GM12873 (cell line): ENCODE data around the gene TCF7L2.

ENCODE experiments used
- TF ChIP-seq, protein P1 (sequence below): IDR thresholded peaks from 2 replicates; pipeline ENCODE4 v1.5.1; 2012; ENCODE audit warnings: low read depth, mild to moderate bottlenecking, moderate library complexity, low read length, control low read depth; ENCODE audit not compliant: insufficient read depth; ENCODE audit errors: missing control alignments

Gene TCF7L2

GRCh38 chr10:113118882-113119281, 168.8 kb downstream of the TCF7L2 start:
- TF ChIP-seq, protein P1, sequence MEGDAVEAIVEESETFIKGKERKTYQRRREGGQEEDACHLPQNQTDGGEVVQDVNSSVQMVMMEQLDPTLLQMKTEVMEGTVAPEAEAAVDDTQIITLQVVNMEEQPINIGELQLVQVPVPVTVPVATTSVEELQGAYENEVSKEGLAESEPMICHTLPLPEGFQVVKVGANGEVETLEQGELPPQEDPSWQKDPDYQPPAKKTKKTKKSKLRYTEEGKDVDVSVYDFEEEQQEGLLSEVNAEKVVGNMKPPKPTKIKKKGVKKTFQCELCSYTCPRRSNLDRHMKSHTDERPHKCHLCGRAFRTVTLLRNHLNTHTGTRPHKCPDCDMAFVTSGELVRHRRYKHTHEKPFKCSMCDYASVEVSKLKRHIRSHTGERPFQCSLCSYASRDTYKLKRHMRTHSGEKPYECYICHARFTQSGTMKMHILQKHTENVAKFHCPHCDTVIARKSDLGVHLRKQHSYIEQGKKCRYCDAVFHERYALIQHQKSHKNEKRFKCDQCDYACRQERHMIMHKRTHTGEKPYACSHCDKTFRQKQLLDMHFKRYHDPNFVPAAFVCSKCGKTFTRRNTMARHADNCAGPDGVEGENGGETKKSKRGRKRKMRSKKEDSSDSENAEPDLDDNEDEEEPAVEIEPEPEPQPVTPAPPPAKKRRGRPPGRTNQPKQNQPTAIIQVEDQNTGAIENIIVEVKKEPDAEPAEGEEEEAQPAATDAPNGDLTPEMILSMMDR = no peak

- TF ChIP-seq, protein P1 = no peak
These were observed 169.8 kb downstream of the TCF7L2 start for GRCh38 chr10:113119801-113120200.

DNA sequence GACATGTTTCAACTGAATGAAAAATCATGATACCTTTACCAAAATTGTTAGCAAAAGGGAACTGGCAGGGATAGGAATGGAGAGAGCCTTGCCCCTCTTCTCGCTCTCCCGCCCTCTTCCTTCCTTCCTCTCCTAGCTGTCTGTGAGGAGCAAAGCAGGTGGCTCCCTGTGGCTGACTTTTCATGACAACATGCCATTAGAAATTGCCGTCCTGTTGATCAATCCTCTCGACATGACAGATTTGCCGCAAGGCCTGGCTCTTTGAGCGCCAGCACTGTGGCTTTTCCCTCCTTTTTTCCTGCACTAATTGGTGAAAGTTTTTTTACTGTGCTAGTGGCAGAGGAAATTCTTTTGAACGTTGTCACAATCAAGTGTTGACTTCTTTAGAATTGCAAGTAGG, 171.1 kb downstream of the TCF7L2 start:
- TF ChIP-seq, protein P1 = no peak

DNA sequence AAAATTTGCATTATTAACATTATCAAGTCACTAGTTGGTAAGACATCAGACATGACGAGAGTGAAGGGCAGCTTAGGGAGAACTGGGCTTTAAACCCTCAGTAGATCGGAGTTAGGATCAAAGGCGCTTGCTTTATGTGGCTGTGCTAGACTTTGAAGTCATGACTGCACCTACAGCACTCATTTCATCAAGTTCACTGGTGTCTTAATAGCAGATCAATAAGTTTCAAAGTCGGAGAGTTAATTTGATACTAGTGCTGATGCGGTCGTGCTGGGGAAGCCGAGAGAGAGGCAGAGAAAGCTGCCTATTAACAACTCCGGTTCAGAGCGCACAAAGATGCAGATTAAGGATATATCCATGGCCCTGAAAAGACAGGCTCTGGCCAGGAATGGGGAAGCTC, 172.9 kb downstream of the TCF7L2 start:
- TF ChIP-seq, protein P1 = no peak

GRCh38 chr10:113124724-113125123, 174.7 kb downstream of the TCF7L2 start:
- TF ChIP-seq, protein P1 = no peak

DNA sequence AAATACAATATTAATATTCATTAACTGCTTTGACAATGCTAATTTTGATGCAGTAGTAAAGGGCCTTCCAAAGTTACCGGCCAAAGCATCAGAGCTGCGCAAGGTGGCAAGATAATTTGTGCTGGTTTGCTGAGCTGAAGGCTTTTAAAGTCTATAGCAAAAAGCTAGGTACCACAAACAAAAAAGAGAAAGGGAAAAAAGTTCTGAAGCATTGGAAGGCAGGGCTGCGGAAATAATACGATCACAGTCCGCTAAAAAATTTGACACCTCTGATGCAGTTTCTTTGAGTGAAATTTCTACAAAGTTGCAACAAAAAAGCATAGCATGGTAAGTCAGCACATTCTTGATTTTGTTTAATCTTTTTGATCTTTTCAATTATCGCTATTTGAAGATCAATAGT, 175.6 kb downstream of the TCF7L2 start:
- TF ChIP-seq, protein P1 = no peak

DNA sequence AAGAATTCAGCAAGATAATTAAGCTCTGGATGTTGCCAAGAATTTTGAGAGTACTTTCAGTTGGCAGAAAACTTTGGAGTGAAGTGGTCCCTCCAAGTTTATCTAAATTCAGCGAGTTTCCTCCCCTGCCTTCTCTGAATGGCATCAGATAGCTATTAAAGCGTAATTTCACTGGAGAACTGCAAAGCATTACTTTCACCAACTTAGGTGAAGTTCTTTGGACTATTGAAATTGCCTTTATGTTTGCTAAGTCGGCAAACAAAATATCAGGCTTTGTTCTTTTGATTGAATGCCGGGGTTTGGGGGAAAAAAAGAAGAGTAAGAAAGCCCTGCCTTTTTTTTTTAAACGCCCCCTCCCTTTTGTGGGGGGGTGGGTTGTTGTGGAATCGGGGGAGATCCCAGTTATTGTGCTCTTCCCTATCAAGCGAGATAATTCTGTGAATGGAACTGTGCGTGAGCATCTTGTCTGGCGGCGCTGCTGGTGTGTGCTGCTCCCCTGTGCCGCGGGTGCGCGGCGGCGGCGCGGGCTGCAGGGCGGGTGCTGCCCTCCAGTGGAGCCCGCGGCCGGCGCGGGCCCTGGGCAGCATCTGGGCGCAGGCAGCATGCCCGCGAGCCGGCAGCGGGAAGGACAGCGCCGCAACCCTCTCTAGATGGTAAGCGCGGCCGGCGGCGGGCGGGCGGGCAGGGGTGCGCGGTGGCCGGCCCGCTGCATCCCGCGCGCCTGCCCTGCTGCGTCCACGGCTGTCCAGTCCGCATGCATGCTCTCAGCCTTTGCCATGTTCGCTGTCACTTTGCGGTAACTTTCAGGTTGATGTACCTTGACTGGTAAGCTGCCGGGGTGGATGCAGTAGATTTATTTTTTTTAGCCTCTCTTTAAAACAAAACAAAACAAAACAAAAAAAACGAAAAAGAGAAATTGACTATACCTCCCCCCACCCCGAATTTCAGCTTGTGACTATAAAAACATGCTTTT, 176.5 kb downstream of the TCF7L2 start:
- TF ChIP-seq, protein P1 = peak; percentile 26
